Measurements from ENCODE around the gene GRM4. TPM values are rescaled to one million over a fixed set of nuclear protein-coding genes. Genes with fewer than 3 reads are reported as not detected.

GRM4 gene
- total RNA-seq, 1 experiment from 2014 or later = 5.6 TPM

GRCh38 chr6:34057191-34057590, 88.7 kb downstream of the GRM4 start:
- H3K4me1 Mint-ChIP-seq = peaks cover 20 to 50% of the 10 kb centered on the region in 2 experiments

More at GRCh38 chr6:34057191-34057590, 88.7 kb downstream of the GRM4 start:
- H3K36me3 Mint-ChIP-seq (ENCODE audit: insufficient read depth in 1 of 3, low read depth in 3 of 3) = no peaks in the 10 kb centered on the region; a peak in 1 of 7 replicates
- DNase-seq = no peak
- no peak overlapping the region for H2BK12ac ChIP-seq (ENCODE audit: insufficient read length, low read depth, low read length)
- H3K4me1 ChIP-seq (ENCODE audit: insufficient read depth, low read length) = peaks cover 3% of the 10 kb centered on the region; the same call in 1 of the 2 replicates
- H3K56ac ChIP-seq (ENCODE audit: insufficient read length, low read depth, low read length) = no peak overlapping the region
- peaks cover 2% of the 10 kb centered on the region for H4K20me1 ChIP-seq (ENCODE audit: control insufficient read depth, insufficient read depth, insufficient read length)
- H4K5ac ChIP-seq (ENCODE audit: insufficient read length, low read depth, low read length) = no peak overlapping the region
- no peak overlapping the region for H2AK5ac ChIP-seq (ENCODE audit: insufficient read length, low read length)
- H3K23ac ChIP-seq (ENCODE audit: insufficient read length, low read depth, low read length) = no peak overlapping the region
- H3T11ph ChIP-seq (ENCODE audit: low read length) = no peak overlapping the region
- no peak for TF ChIP-seq CTCF (conservative IDR thresholded peaks at IDR 0.05)
- H4K8ac ChIP-seq (replicated peaks; ENCODE audit: insufficient read length, low read depth, low read length) = no peak overlapping the region
- no peak overlapping the region for H2BK5ac ChIP-seq (ENCODE audit: insufficient read length, low read length)
- H2BK15ac ChIP-seq (ENCODE audit: low read depth, low read length) = no peak overlapping the region
- H2BK120ac ChIP-seq (ENCODE audit: low read depth, low read length, poor library complexity, severe bottlenecking) = no peak overlapping the region
- H3K27ac ChIP-seq (ENCODE audit: insufficient read length, low read depth, low read length) = no peak overlapping the region
- no peaks in the 10 kb centered on the region for H3K79me2 ChIP-seq (ENCODE audit: insufficient read depth, low read length)
- no peak overlapping the region for H2AFZ ChIP-seq (ENCODE audit: low read length)
- no peak overlapping the region for H3K27ac Mint-ChIP-seq
- no peak overlapping the region for H3K9ac ChIP-seq (ENCODE audit: extremely low read depth, insufficient read length, low read length)
- no peak overlapping the region for H3K4me2 ChIP-seq (ENCODE audit: insufficient read depth, insufficient read length, low read length)
- H3K18ac ChIP-seq (ENCODE audit: insufficient read length, low read depth, low read length) = no peak overlapping the region
- H4K91ac ChIP-seq (ENCODE audit: insufficient read length, low read depth, low read length) = no peak overlapping the region
- H3K9me3 ChIP-seq (ENCODE audit: control insufficient read depth, low read depth, low read length) = no peaks in the 10 kb centered on the region
- H3K4me3 Mint-ChIP-seq = no peak overlapping the region
- H3K14ac ChIP-seq (ENCODE audit: insufficient read depth, low read length) = no peak overlapping the region
- H3K27me3 ChIP-seq (ENCODE audit: insufficient read depth, low read length) = no peaks in the 10 kb centered on the region
- peaks cover 4% of the 10 kb centered on the region for H3K27me3 Mint-ChIP-seq (ENCODE audit: low read depth)
- no peak overlapping the region for H3K4ac ChIP-seq (ENCODE audit: low read depth, low read length)
- no peaks in the 10 kb centered on the region for H3K9me3 Mint-ChIP-seq
- no peaks in the 10 kb centered on the region for H3K79me1 ChIP-seq (ENCODE audit: insufficient read depth, low read depth, low read length, poor library complexity, severe bottlenecking)
- WGBS (ENCODE audit: extremely low coverage, insufficient read length, low lambda C conversion rate) = no CpG with 5 or more reads among the region's 16 CpGs
- H3K23me2 ChIP-seq (ENCODE audit: insufficient read length, low read depth, low read length, poor library complexity, severe bottlenecking) = no peaks in the 10 kb centered on the region
- no peak overlapping the region for H2BK20ac ChIP-seq (ENCODE audit: low read depth, low read length, poor library complexity, severe bottlenecking)

Data from H9 (cell line).